ENCODE results near the gene SCARF2. TPM values are rescaled to one million over a fixed set of nuclear protein-coding genes. Genes with fewer than 3 reads are reported as not detected.
"Not testable (repeated sequence)": the region's sequence is repeated elsewhere in the genome, so short reads cannot be mapped to it uniquely, and the experiment has no call there.

SCARF2 gene
- total and polyA plus RNA-seq, 5 donors from 2014 or later, result 0.70 to 6.9 (median 1.5) TPM

GRCh38 chr22:20475569-20475968, 37.9 kb upstream of the SCARF2 start:
- H3K27me3 ChIP-seq (ENCODE audit: control insufficient read depth, insufficient read depth, low read length); ATAC-seq (ENCODE audit: low read depth in 2 of 2); DNase-seq; H3K27me3 Mint-ChIP-seq; H3K9me3 ChIP-seq (ENCODE audit: control insufficient read depth in 2 of 2, low read length in 2 of 2); H3K9me3 Mint-ChIP-seq: not testable (repeated sequence)
- Mint-ChIP-seq H3K36me3 (peaks cover 30% of the 10 kb centered on the region), H3K4me1 (peaks cover 26 to 58% (median 38%) of the 10 kb centered on the region in 4 donors), H3K4me3 (peak overlapping the region; percentile 76 to 92 (median 83)), H3K27ac (peak overlapping the region; percentile 89 to 96 (median 96))
- H3K4me3 ChIP-seq (ENCODE audit: low read depth, low read length), result peak overlapping the region; percentile 77
- peak overlapping the region; percentile 66 for H3K27ac ChIP-seq (ENCODE audit: insufficient read depth, low read length, poor library complexity, severe bottlenecking)
- H3K36me3 ChIP-seq (ENCODE audit: control insufficient read depth, insufficient read depth, low read length), result peaks cover 11% of the 10 kb centered on the region
- peaks cover 22% of the 10 kb centered on the region for H3K4me1 ChIP-seq (ENCODE audit: control insufficient read depth, insufficient read depth, low read length, poor library complexity, severe bottlenecking)

- Mint-ChIP-seq H3K36me3 (peaks cover 29% of the 10 kb centered on the region), H3K4me1 (peaks cover 25 to 55% (median 35%) of the 10 kb centered on the region in 4 donors), H3K4me3 (peak overlapping the region; percentile 76 to 92 (median 83)), H3K27me3 (no peaks in the 10 kb centered on the region), H3K9me3 (no peaks in the 10 kb centered on the region), H3K27ac (peak overlapping the region; percentile 89 to 96 (median 96))
- DNase-seq (no peak), ATAC-seq (ENCODE audit: low read depth in 2 of 2) (peak in 1 of 2 donors; percentile 17)
- peaks cover 22% of the 10 kb centered on the region for H3K4me1 ChIP-seq (ENCODE audit: control insufficient read depth, insufficient read depth, low read length, poor library complexity, severe bottlenecking)
- H3K27me3 ChIP-seq (ENCODE audit: control insufficient read depth, insufficient read depth, low read length), result no peaks in the 10 kb centered on the region
- no peaks in the 10 kb centered on the region for H3K9me3 ChIP-seq (ENCODE audit: control insufficient read depth in 2 of 2, low read length in 2 of 2)
- peak overlapping the region; percentile 77 for H3K4me3 ChIP-seq (ENCODE audit: low read depth, low read length)
- peak overlapping the region; percentile 66 for H3K27ac ChIP-seq (ENCODE audit: insufficient read depth, low read length, poor library complexity, severe bottlenecking)
- peaks cover 12% of the 10 kb centered on the region for H3K36me3 ChIP-seq (ENCODE audit: control insufficient read depth, insufficient read depth, low read length)
These were observed 37.5 kb upstream of the SCARF2 start for GRCh38 chr22:20475115-20475436.

- Mint-ChIP-seq H3K27ac (peak overlapping the region; percentile 40 to 92 (median 81)), H3K36me3 (peaks cover 30% of the 10 kb centered on the region), H3K27me3 (no peaks in the 10 kb centered on the region), H3K4me3 (peak overlapping the region in 1 of 4 donors; percentile 54), H3K4me1 (peaks cover 20 to 66% (median 38%) of the 10 kb centered on the region in 4 donors), H3K9me3 (no peaks in the 10 kb centered on the region)
- Histone ChIP-seq H3K27me3 (ENCODE audit: control insufficient read depth, insufficient read depth, low read length) (no peaks in the 10 kb centered on the region), H3K4me1 (ENCODE audit: control insufficient read depth, insufficient read depth, low read length, poor library complexity, severe bottlenecking) (peaks cover 22% of the 10 kb centered on the region), H3K36me3 (ENCODE audit: control insufficient read depth, insufficient read depth, low read length) (peaks cover 14% of the 10 kb centered on the region), H3K9me3 (ENCODE audit: control insufficient read depth in 2 of 2, low read length in 2 of 2) (no peaks in the 10 kb centered on the region), H3K4me3 (ENCODE audit: low read depth, low read length) (no peak overlapping the region), H3K27ac (ENCODE audit: insufficient read depth, low read length, poor library complexity, severe bottlenecking) (no peak overlapping the region)
- DNase-seq (no peak), ATAC-seq (ENCODE audit: low read depth in 2 of 2) (no peak)
These were observed 35.2 kb upstream of the SCARF2 start for GRCh38 chr22:20472629-20473442.

GRCh38 chr22:20471126-20471833, 33.7 kb upstream of the SCARF2 start:
- ATAC-seq (ENCODE audit: low read depth in 2 of 2) (no peak), DNase-seq (no peak)
- Mint-ChIP-seq H3K4me1 (peaks cover 15 to 72% (median 43%) of the 10 kb centered on the region in 4 donors), H3K9me3 (no peaks in the 10 kb centered on the region), H3K36me3 (peaks cover 28% of the 10 kb centered on the region), H3K27ac (peak overlapping the region in 1 of 3 donors; percentile 74), H3K4me3 (peak overlapping the region in 1 of 4 donors; percentile 29), H3K27me3 (no peaks in the 10 kb centered on the region)
- Histone ChIP-seq H3K27me3 (ENCODE audit: control insufficient read depth, insufficient read depth, low read length) (no peaks in the 10 kb centered on the region), H3K4me1 (ENCODE audit: control insufficient read depth, insufficient read depth, low read length, poor library complexity, severe bottlenecking) (peaks cover 31% of the 10 kb centered on the region), H3K36me3 (ENCODE audit: control insufficient read depth, insufficient read depth, low read length) (peaks cover 14% of the 10 kb centered on the region), H3K27ac (ENCODE audit: insufficient read depth, low read length, poor library complexity, severe bottlenecking) (no peak overlapping the region), H3K4me3 (ENCODE audit: low read depth, low read length) (no peak overlapping the region), H3K9me3 (ENCODE audit: control insufficient read depth in 2 of 2, low read length in 2 of 2) (no peaks in the 10 kb centered on the region)

- H3K27me3 ChIP-seq (ENCODE audit: control insufficient read depth, insufficient read depth, low read length); H3K27ac ChIP-seq (ENCODE audit: insufficient read depth, low read length, poor library complexity, severe bottlenecking); H3K9me3 ChIP-seq (ENCODE audit: control insufficient read depth in 2 of 2, low read length in 2 of 2); H3K4me3 ChIP-seq (ENCODE audit: low read depth, low read length); DNase-seq; H3K9me3 Mint-ChIP-seq; H3K4me3 Mint-ChIP-seq; ATAC-seq (ENCODE audit: low read depth in 2 of 2); H3K27me3 Mint-ChIP-seq: not testable (repeated sequence)
- Histone ChIP-seq H3K36me3 (ENCODE audit: control insufficient read depth, insufficient read depth, low read length) (peaks cover 14% of the 10 kb centered on the region), H3K4me1 (ENCODE audit: control insufficient read depth, insufficient read depth, low read length, poor library complexity, severe bottlenecking) (peaks cover 30% of the 10 kb centered on the region)
- H3K27ac Mint-ChIP-seq, result peak overlapping the region in 2 of 3 donors; percentile 71 to 74
- peaks cover 15 to 71% (median 44%) of the 10 kb centered on the region in 4 donors for H3K4me1 Mint-ChIP-seq
- H3K36me3 Mint-ChIP-seq, result peaks cover 31% of the 10 kb centered on the region
These were observed 32.9 kb upstream of the SCARF2 start for GRCh38 chr22:20470525-20470924.

- peak overlapping the region; percentile 29 for H3K27ac ChIP-seq (ENCODE audit: insufficient read depth, low read length, poor library complexity, severe bottlenecking)
- Mint-ChIP-seq H3K27me3 (no peaks in the 10 kb centered on the region), H3K27ac (peak overlapping the region; percentile 87 to 99 (median 88)), H3K36me3 (peaks cover 32% of the 10 kb centered on the region), H3K4me3 (peak overlapping the region in 3 of 4 donors; percentile 20 to 51 (median 50)), H3K4me1 (peaks cover 9 to 72% (median 42%) of the 10 kb centered on the region in 4 donors), H3K9me3 (no peaks in the 10 kb centered on the region)
- H3K9me3 ChIP-seq (ENCODE audit: control insufficient read depth in 2 of 2, low read length in 2 of 2), result no peaks in the 10 kb centered on the region
- peaks cover 30% of the 10 kb centered on the region for H3K4me1 ChIP-seq (ENCODE audit: control insufficient read depth, insufficient read depth, low read length, poor library complexity, severe bottlenecking)
- peaks cover 14% of the 10 kb centered on the region for H3K36me3 ChIP-seq (ENCODE audit: control insufficient read depth, insufficient read depth, low read length)
- ATAC-seq (ENCODE audit: low read depth in 2 of 2) (no peak), DNase-seq (no peak)
- H3K27me3 ChIP-seq (ENCODE audit: control insufficient read depth, insufficient read depth, low read length), result no peaks in the 10 kb centered on the region
- H3K4me3 ChIP-seq (ENCODE audit: low read depth, low read length), result no peak overlapping the region
These were observed 31.7 kb upstream of the SCARF2 start for GRCh38 chr22:20469110-20469868.

GRCh38 chr22:20466659-20467379, 29.2 kb upstream of the SCARF2 start:
- Mint-ChIP-seq H3K27me3 (no peaks in the 10 kb centered on the region), H3K9me3 (peaks cover 0 to 2% (median 0%) of the 10 kb centered on the region in 7 donors), H3K27ac (peak overlapping the region; percentile 89 to 99 (median 99)), H3K4me3 (peak overlapping the region in 1 of 4 donors; percentile 21), H3K4me1 (peaks cover 18 to 80% (median 54%) of the 10 kb centered on the region in 4 donors), H3K36me3 (peaks cover 27% of the 10 kb centered on the region)
- Histone ChIP-seq H3K4me3 (ENCODE audit: low read depth, low read length) (no peak overlapping the region), H3K9me3 (ENCODE audit: control insufficient read depth in 2 of 2, low read length in 2 of 2) (no peaks in the 10 kb centered on the region), H3K36me3 (ENCODE audit: control insufficient read depth, insufficient read depth, low read length) (peaks cover 14% of the 10 kb centered on the region), H3K4me1 (ENCODE audit: control insufficient read depth, insufficient read depth, low read length, poor library complexity, severe bottlenecking) (peaks cover 49% of the 10 kb centered on the region), H3K27ac (ENCODE audit: insufficient read depth, low read length, poor library complexity, severe bottlenecking) (peak overlapping the region; percentile 90), H3K27me3 (ENCODE audit: control insufficient read depth, insufficient read depth, low read length) (no peaks in the 10 kb centered on the region)
- ATAC-seq (ENCODE audit: low read depth in 2 of 2), result no peak
- DNase-seq, result no peak
